HS-5 (cell line): ENCODE measurements around the gene UBASH3A.

Experiments used
- DNase-seq: peaks from one replicate; pipeline ENCODE4 v3.0.0-alpha.2; 2012; ENCODE audit warnings: low read depth

Gene UBASH3A

DNA sequence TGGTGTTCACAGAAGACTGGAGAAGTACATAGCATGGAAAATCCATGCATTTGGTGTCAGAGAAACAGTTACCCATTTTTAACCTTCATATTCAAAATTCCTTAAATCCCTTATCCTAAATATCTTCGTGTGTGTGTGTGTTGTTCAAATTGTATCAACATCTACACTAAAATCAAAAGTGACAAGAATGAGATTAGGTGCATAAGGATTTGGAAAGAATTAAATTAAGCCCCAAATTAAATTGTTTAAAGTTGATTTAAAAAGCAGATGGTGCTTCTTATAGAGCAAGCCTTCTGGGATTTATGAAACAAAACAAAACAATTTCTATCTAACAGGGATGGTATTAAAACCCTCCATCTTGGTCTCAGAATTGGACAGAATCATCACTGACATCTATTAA lies 87.6 kb downstream of the UBASH3A start:
- DNase-seq, result no peak

DNA sequence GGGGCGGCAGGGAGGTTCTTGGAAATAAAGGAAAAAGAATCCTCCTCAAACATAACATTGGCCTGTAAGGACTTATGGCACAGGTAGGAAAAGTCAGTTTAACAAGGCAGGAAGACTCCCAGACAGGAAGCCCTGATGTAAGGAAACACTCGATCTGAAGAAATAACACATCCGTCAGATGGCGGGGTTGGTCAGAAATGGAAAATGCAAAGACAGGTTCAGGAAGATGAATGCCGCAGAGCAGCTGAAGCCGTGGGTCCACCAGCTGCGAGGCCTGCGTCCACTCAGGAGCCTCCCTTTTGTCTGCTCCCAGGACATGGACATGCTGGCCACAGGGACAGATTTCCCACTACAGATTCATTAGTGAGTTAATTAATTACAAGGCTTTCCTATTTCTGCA lies 88.5 kb downstream of the UBASH3A start:
- no peak for DNase-seq

DNA sequence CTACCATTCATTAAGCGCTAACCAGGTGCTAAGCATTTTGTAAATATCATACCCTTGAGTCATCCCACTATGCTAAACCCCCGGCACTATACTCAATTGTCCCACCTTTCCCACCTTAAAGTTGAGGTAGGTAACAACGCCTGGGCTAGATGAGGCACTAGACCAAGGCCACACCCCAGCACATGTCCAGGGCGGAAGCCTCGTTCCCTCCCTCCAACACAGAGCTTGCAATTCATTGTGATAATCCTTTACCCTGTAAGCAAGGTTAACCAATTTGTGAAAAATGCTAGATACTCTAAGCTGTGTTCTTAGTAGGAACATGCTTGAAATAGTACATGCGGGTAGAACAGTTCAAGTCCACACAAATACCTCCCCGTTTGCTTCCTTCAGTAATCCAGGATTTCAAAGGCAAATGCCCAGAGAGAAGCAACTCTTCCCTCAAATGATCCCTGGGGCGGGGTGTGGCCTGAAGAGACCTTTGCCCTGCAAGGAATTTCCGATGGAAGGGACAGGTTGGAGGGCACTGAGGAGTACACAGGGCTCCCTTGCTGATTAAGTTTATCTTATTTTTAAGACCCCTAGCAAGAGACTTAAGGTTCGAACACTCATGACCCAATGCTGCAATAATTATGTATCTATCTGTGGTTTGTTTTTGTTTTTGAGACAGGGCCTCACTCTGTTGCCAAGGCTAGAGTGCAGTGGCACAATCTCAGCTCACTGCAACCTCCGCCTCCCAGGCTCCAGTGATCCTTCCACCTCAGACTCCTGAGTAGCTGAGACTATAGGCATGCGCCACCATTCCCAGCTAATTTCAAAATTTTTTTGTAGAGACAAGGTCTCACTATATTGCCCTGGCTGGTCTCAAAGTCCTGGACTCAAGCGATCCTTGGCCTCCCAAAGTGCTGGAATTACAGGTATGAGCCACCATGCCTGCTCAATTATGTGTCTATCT lies 89.7 kb downstream of the UBASH3A start:
- DNase-seq, result no peak

DNA sequence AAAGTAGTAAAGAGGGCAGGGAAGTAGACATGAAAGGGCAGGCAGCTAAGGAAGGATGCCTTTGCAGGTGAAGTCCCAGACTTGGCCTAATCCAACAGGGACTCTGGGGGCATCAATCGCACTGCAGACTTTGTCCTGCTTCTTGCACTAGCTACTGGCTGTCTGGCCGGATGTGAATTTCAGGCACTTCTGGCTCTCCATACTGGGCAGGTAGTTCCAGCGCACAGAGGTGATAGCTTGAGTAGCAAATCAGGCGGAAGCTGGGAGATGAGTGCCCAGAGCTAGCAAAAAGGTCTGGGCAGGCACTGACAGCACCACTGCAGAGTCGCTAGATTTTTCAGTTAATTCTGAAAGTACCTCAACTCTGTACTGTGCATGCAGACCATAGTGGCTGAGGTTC lies 91.3 kb downstream of the UBASH3A start:
- no peak for DNase-seq

DNA sequence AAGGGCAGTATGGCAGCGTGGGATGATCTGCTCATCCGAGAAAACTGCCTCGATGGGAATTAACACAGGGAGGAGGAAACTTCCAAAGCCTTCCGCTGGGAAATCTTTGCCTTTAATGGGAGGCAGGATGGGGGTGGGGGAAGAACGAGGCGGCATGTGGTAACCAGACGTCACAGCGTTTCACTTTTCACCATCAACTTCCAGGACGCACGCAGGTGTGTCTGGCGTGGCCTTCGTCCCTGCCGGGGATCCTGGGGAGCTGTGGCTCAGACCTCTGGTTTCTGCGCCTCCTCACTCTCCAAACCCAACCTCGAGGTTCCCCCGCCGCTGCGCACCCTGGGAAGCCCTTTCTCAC lies 92.0 kb downstream of the UBASH3A start:
- no peak for DNase-seq

DNA sequence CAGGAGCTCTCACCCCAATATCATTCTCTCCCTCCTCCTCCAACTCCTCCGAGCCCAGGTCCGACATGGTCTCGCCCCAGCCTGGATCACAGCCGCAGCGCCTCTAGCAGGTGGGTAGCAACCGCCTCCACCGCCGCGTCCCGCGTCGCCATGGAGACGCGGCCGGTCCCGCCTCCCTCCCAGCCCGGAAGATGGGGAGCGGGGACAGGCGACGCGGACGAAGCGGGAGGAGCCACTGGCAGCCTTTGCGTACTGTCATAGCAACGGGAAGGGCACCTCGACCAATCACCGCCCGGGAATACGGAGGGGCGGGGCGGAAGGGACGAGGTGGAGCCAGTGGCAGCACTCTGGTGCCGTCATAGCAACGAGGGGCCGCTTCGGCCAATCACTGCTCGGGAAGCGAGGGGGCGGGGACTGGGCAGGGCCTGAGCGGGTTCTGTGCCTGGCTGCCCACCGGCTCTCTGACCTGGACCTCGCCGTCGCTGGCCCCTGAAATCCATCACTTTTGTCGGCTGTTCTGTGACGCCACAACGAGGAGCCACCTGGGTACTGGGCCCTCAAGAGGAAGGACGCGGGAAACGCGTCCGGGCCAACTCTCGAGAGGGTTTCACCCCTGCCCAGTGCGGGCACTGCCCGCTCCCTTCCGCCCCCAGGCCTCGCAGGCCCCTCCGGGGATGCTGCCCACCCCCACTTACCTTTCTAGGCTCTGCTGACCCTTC lies 92.6 kb downstream of the UBASH3A start, which contains the start of gene RSPH1:
TSS of gene RSPH1 (minus strand) at position 105 of the 719 bp plus-strand sequence. CDS start at position 67, 38 bp downstream.
- peak; percentile 87 for DNase-seq

DNA sequence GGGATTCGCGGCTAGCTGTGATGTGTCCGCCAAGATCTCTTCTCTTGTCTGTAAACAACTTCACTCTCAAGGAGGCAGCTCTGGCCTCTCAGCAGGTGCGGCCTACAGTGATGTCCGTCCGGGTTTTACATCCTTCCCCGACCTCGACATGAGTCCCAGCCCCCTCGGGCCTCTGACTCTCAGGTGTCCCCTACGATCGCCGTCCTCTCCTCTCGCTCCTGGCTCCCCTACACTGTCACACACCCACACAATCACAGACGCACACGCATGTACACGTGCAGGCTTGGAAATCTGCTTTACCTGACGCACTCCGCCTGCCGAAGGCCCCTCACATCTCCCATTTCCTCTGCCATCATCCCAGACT lies 93.1 kb downstream of the UBASH3A start:
- no peak for DNase-seq
